ENCODE data around the gene CAMSAP2.

DNA sequence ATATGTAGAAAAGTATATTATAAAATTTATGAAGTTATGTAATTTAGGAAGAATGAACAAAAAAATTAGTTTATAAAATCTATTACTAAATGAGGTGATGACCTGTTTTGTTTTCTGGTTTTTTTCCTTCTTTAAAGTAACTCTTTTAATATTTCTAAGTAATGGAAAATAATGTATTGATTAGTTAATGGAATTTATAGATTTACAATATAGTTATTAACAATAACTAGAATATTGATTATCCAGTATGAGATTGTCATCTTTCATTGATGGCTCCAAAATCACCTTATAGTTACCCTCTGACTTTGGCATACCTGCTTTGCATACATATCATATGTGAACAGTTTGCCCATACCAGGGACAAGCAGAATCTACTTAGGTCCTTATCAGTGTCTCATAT is 23.4 kb downstream of the CAMSAP2 start:
- TF ChIP-seq, protein P1, sequence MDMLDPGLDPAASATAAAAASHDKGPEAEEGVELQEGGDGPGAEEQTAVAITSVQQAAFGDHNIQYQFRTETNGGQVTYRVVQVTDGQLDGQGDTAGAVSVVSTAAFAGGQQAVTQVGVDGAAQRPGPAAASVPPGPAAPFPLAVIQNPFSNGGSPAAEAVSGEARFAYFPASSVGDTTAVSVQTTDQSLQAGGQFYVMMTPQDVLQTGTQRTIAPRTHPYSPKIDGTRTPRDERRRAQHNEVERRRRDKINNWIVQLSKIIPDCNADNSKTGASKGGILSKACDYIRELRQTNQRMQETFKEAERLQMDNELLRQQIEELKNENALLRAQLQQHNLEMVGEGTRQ (IDR thresholded peaks at IDR 0.05; ENCODE audit: low read depth, low read length) = no peak
- TF ChIP-seq, protein P2, sequence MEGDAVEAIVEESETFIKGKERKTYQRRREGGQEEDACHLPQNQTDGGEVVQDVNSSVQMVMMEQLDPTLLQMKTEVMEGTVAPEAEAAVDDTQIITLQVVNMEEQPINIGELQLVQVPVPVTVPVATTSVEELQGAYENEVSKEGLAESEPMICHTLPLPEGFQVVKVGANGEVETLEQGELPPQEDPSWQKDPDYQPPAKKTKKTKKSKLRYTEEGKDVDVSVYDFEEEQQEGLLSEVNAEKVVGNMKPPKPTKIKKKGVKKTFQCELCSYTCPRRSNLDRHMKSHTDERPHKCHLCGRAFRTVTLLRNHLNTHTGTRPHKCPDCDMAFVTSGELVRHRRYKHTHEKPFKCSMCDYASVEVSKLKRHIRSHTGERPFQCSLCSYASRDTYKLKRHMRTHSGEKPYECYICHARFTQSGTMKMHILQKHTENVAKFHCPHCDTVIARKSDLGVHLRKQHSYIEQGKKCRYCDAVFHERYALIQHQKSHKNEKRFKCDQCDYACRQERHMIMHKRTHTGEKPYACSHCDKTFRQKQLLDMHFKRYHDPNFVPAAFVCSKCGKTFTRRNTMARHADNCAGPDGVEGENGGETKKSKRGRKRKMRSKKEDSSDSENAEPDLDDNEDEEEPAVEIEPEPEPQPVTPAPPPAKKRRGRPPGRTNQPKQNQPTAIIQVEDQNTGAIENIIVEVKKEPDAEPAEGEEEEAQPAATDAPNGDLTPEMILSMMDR (conservative IDR thresholded peaks at IDR 0.05; ENCODE audit: low read depth, low read length) = no peak
- no peak for TF ChIP-seq POLR2A (IDR thresholded peaks at IDR 0.05; ENCODE audit: low read depth, low read length)
- no peak for TF ChIP-seq CEBPB (IDR thresholded peaks at IDR 0.05; ENCODE audit: low read depth, low read length)
- no peak for TF ChIP-seq RCOR1 (IDR thresholded peaks at IDR 0.05; ENCODE audit: insufficient replicate concordance, low read length)
- TF ChIP-seq SMC3 (IDR thresholded peaks at IDR 0.05; ENCODE audit: low read depth, low read length) = no peak
- TF ChIP-seq, protein P3, sequence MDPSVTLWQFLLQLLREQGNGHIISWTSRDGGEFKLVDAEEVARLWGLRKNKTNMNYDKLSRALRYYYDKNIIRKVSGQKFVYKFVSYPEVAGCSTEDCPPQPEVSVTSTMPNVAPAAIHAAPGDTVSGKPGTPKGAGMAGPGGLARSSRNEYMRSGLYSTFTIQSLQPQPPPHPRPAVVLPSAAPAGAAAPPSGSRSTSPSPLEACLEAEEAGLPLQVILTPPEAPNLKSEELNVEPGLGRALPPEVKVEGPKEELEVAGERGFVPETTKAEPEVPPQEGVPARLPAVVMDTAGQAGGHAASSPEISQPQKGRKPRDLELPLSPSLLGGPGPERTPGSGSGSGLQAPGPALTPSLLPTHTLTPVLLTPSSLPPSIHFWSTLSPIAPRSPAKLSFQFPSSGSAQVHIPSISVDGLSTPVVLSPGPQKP (IDR thresholded peaks at IDR 0.05; ENCODE audit: borderline replicate concordance, low read depth, low read length) = no peak
- TF ChIP-seq RAD21 (IDR thresholded peaks at IDR 0.05; ENCODE audit: low read length) = no peak

Measured in IMR-90 (cell line).